DOHH2 (cell line): ENCODE measurements around the gene FMNL2.

Source experiments
- H3F3A ChIP-seq: fragments of 200-600 bp; sonication (generic), shearing (Covaris generic); 2 replicates; pipeline ENCODE4 v1.6.0; 2016; ENCODE audit warnings: antibody characterized with exemption, mild to moderate bottlenecking; ENCODE audit not compliant: control insufficient read depth, insufficient read depth
- H3K27ac ChIP-seq: fragments of 200-600 bp; sonication (generic); 2 replicates; pipeline ENCODE4 v1.5.1; 2014; ENCODE audit warnings: low read depth, mild to moderate bottlenecking, low read length, moderate library complexity
- H3K27me3 ChIP-seq: fragments of 200-600 bp; sonication (generic); 2 replicates; pipeline ENCODE4 v1.6.1; 2014; ENCODE audit warnings: mild to moderate bottlenecking, low read length, mixed read lengths; ENCODE audit not compliant: control insufficient read depth
- H3K36me3 ChIP-seq: fragments of 200-600 bp; sonication (generic); 2 replicates; pipeline ENCODE4 v1.6.1; 2014; ENCODE audit warnings: mild to moderate bottlenecking, low read length, moderate library complexity, mixed read lengths; ENCODE audit not compliant: control insufficient read depth
- H3K4me1 ChIP-seq: fragments of 200-600 bp; sonication (generic); 2 replicates; pipeline ENCODE4 v1.6.1; 2014; ENCODE audit warnings: mild to moderate bottlenecking, low read length, mixed read lengths; ENCODE audit not compliant: control insufficient read depth
- H3K4me2 ChIP-seq: fragments of 200-600 bp; sonication (generic); 2 replicates; pipeline ENCODE4 v1.6.0; 2014; ENCODE audit warnings: mild to moderate bottlenecking, low read length, moderate library complexity
- H3K4me3 ChIP-seq: fragments of 200-600 bp; sonication (generic); 2 replicates; pipeline ENCODE4 v1.5.1; 2014; ENCODE audit warnings: mild to moderate bottlenecking, low read length, mixed read lengths
- H3K79me2 ChIP-seq: fragments of 200-600 bp; sonication (generic); 2 replicates; pipeline ENCODE4 v1.6.1; 2014; ENCODE audit warnings: mild to moderate bottlenecking, low read length, mixed read lengths; ENCODE audit not compliant: control insufficient read depth
- H3K9me2 ChIP-seq: fragments of 200-600 bp; sonication (generic); replicated peaks from 2 replicates; pipeline ENCODE4 v1.6.1; 2014; ENCODE audit warnings: mild to moderate bottlenecking, low read length, mixed read lengths; ENCODE audit not compliant: control insufficient read depth
- H3K9me3 ChIP-seq: fragments of 200-600 bp; sonication (generic); 2 replicates; pipeline ENCODE4 v1.6.1; 2014; ENCODE audit warnings: antibody characterized with exemption, low read length, mixed read lengths; ENCODE audit not compliant: control insufficient read depth, insufficient read depth
- H4K20me1 ChIP-seq: fragments of 200-600 bp; sonication (generic); 2 replicates; pipeline ENCODE4 v1.6.0; 2014; ENCODE audit warnings: low read depth, mild to moderate bottlenecking, antibody characterized with exemption, low read length, moderate library complexity; ENCODE audit not compliant: control insufficient read depth, insufficient read depth
- CTCF ChIP-seq: fragments of 200-600 bp; sonication (generic); IDR thresholded peaks from one replicate; pipeline ENCODE4 v1.5.1; 2014; ENCODE audit warnings: antibody characterized with exemption, mild to moderate bottlenecking, low read depth, low read length; ENCODE audit not compliant: poor library complexity, severe bottlenecking
- EZH2phosphoT487 ChIP-seq: fragments of 200-600 bp; sonication (generic); IDR thresholded peaks from 2 replicates; pipeline ENCODE4 v1.6.1; 2017; ENCODE audit warnings: borderline replicate concordance, mild to moderate bottlenecking, antibody characterized with exemption, low read length, moderate library complexity, mixed read lengths

Gene FMNL2

GRCh38 chr2:152518034-152518433 lies 183.1 kb downstream of the FMNL2 start:
- Histone ChIP-seq H4K20me1 (no peaks in the 10 kb centered on the region), H3K27me3 (no peaks in the 10 kb centered on the region), H3K36me3 (no peaks in the 10 kb centered on the region), H3K79me2 (no peaks in the 10 kb centered on the region), H3K4me2 (no peak overlapping the region), H3F3A (no peaks in the 10 kb centered on the region), H3K4me3 (no peak overlapping the region), H3K9me3 (no peaks in the 10 kb centered on the region), H3K27ac (no peak overlapping the region), H3K9me2 (no peaks in the 10 kb centered on the region), H3K4me1 (no peaks in the 10 kb centered on the region)
- no peak for TF ChIP-seq CTCF
- TF ChIP-seq EZH2phosphoT487, result no peak

GRCh38 chr2:152518641-152519580 lies 183.9 kb downstream of the FMNL2 start:
- H3K27me3 ChIP-seq, result no peaks in the 10 kb centered on the region
- H3K4me2 ChIP-seq, result no peak overlapping the region
- H3K79me2 ChIP-seq, result no peaks in the 10 kb centered on the region
- no peak overlapping the region for H3K4me3 ChIP-seq
- H3K27ac ChIP-seq, result no peak overlapping the region
- no peaks in the 10 kb centered on the region for H4K20me1 ChIP-seq
- H3K4me1 ChIP-seq, result no peaks in the 10 kb centered on the region
- TF ChIP-seq CTCF (no peak), EZH2phosphoT487 (no peak)
- no peaks in the 10 kb centered on the region for H3K36me3 ChIP-seq
- no peaks in the 10 kb centered on the region for H3F3A ChIP-seq
- H3K9me2 ChIP-seq, result no peaks in the 10 kb centered on the region
- no peaks in the 10 kb centered on the region for H3K9me3 ChIP-seq

DNA sequence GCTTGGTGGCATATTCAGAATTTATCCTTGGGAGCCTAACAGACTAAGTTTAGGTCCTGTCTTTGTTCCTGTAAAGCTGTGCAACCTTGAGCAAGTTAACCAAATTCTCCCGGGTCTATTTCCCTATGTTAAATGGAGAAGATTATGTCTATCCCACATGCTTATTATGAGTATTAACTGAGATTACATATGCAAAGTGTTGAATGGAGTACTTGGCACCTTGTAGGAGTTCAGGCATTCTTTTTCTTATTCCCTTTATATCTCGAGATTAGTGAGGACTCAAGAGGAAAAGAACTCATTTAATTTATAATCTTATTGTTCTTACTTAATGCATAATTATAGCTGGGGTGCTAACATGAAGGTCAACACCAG lies 184.6 kb downstream of the FMNL2 start:
- H3K4me3 ChIP-seq, result no peak overlapping the region
- no peaks in the 10 kb centered on the region for H3K27me3 ChIP-seq
- H3K9me3 ChIP-seq, result no peaks in the 10 kb centered on the region
- TF ChIP-seq CTCF (no peak), EZH2phosphoT487 (no peak)
- H3F3A ChIP-seq, result no peaks in the 10 kb centered on the region
- no peaks in the 10 kb centered on the region for H4K20me1 ChIP-seq
- no peaks in the 10 kb centered on the region for H3K9me2 ChIP-seq
- H3K79me2 ChIP-seq, result no peaks in the 10 kb centered on the region
- no peaks in the 10 kb centered on the region for H3K36me3 ChIP-seq
- H3K27ac ChIP-seq, result no peak overlapping the region
- no peak overlapping the region for H3K4me2 ChIP-seq
- no peaks in the 10 kb centered on the region for H3K4me1 ChIP-seq
